Colon (tissue), 2 donors: ENCODE results near the gene ZNF608.

Experiments used
- FAIRE-seq: peaks from 2 replicates; lab custom pipeline; 2012; peaks lifted over from hg19 to GRCh38; lab: Jason Lieb, UNC
- donor health status: control.
- donor health status: control.

ZNF608 gene

GRCh38 chr5:124752854-124753720, 6.6 kb upstream of the ZNF608 start:
- FAIRE-seq = no peak

- FAIRE-seq = no peak
These were observed 4.6 kb upstream of the ZNF608 start for GRCh38 chr5:124751031-124751430.

- peak; percentile 31 for FAIRE-seq
These were observed 2.5 kb upstream of the ZNF608 start for GRCh38 chr5:124748687-124749594.

GRCh38 chr5:124747791-124748686, 1.6 kb upstream of the ZNF608 start:
- FAIRE-seq = no peak

- no peak for FAIRE-seq
These were observed 714 bp upstream of the ZNF608 start for GRCh38 chr5:124746916-124747790.

GRCh38 chr5:124745007-124745927, 1.2 kb downstream of the ZNF608 start:
- no peak for FAIRE-seq

- FAIRE-seq = no peak
These were observed 2.1 kb downstream of the ZNF608 start for GRCh38 chr5:124744170-124744971.

GRCh38 chr5:124743602-124744169, 2.8 kb downstream of the ZNF608 start:
- no peak for FAIRE-seq

- no peak for FAIRE-seq
These were observed 3.3 kb downstream of the ZNF608 start for GRCh38 chr5:124742983-124743601.

GRCh38 chr5:124742521-124742920, 3.9 kb downstream of the ZNF608 start:
- no peak for FAIRE-seq

- peak; percentile 47 for FAIRE-seq
These were observed 4.5 kb downstream of the ZNF608 start for GRCh38 chr5:124741711-124742496.

- FAIRE-seq = no peak
These were observed 5.4 kb downstream of the ZNF608 start for GRCh38 chr5:124740991-124741583.

GRCh38 chr5:124740071-124740470, 6.4 kb downstream of the ZNF608 start:
- no peak for FAIRE-seq

GRCh38 chr5:124739634-124740025, 6.8 kb downstream of the ZNF608 start:
- FAIRE-seq = no peak

- no peak for FAIRE-seq
These were observed 7.5 kb downstream of the ZNF608 start for GRCh38 chr5:124738681-124739633.

- FAIRE-seq = no peak
These were observed 8.8 kb downstream of the ZNF608 start for GRCh38 chr5:124737651-124738050.
